HEK293 (cell line): ENCODE results near the gene SCAMP2.

ENCODE experiments used
- CTCF ChIP-seq: fragments of 450-650 bp; formaldehyde crosslinking; IDR thresholded peaks from 2 replicates; pipeline ENCODE4 v1.5.1; 2016; ENCODE audit warnings: missing biosample characterization, missing genetic modification characterization
- MZF1 ChIP-seq: fragments of 450-650 bp; formaldehyde crosslinking; IDR thresholded peaks from 2 replicates; pipeline ENCODE4 v1.5.1; 2017; ENCODE audit warnings: missing biosample characterization, missing genetic modification characterization, borderline replicate concordance
- OSR2 ChIP-seq: fragments of 450-650 bp; formaldehyde crosslinking; IDR thresholded peaks from 2 replicates; pipeline ENCODE4 v1.5.1; 2016; ENCODE audit warnings: missing biosample characterization, missing genetic modification characterization
- YY1 ChIP-seq: fragments of 450-650 bp; formaldehyde crosslinking; IDR thresholded peaks from 2 replicates; pipeline ENCODE4 v1.5.1; 2018; ENCODE audit warnings: missing biosample characterization, missing genetic modification characterization
- ZBTB21 ChIP-seq: fragments of 450-650 bp; formaldehyde crosslinking; IDR thresholded peaks from 2 replicates; pipeline ENCODE4 v1.5.1; 2017; ENCODE audit warnings: missing biosample characterization, missing genetic modification characterization
- ZNF174 ChIP-seq: fragments of 450-650 bp; formaldehyde crosslinking; IDR thresholded peaks from 2 replicates; pipeline ENCODE4 v1.5.0; 2017; ENCODE audit warnings: missing biosample characterization, mild to moderate bottlenecking, missing genetic modification characterization
- ZNF184 ChIP-seq: fragments of 450-650 bp; IDR thresholded peaks from 2 replicates; pipeline ENCODE4 v1.5.1; 2018; ENCODE audit warnings: missing biosample characterization, mild to moderate bottlenecking, missing genetic modification characterization
- ZNF24 ChIP-seq: fragments of 450-650 bp; formaldehyde crosslinking; IDR thresholded peaks from 2 replicates; pipeline ENCODE4 v1.5.1; 2016; ENCODE audit warnings: missing biosample characterization, missing genetic modification characterization
- ZNF248 ChIP-seq: fragments of 450-650 bp; formaldehyde crosslinking; IDR thresholded peaks from 2 replicates; pipeline ENCODE4 v1.5.1; 2017; ENCODE audit warnings: missing biosample characterization, missing genetic modification characterization
- ZNF335 ChIP-seq: fragments of 450-650 bp; formaldehyde crosslinking; conservative IDR thresholded peaks from 2 replicates; pipeline ENCODE4 v1.5.1; 2016; ENCODE audit warnings: missing biosample characterization, missing genetic modification characterization
- ZNF394 ChIP-seq: fragments of 450-650 bp; formaldehyde crosslinking; IDR thresholded peaks from 2 replicates; pipeline ENCODE4 v1.5.1; 2016; ENCODE audit warnings: missing biosample characterization, missing genetic modification characterization, mild to moderate bottlenecking, moderate library complexity, borderline replicate concordance
- ZNF792 ChIP-seq: fragments of 450-650 bp; formaldehyde crosslinking; IDR thresholded peaks from 2 replicates; pipeline ENCODE4 v1.5.1; 2016; ENCODE audit warnings: missing biosample characterization, missing genetic modification characterization

- TF ChIP-seq CTCF (tag by site-specific recombination) (0 out of 2 replicates have a peak, but pooled peaks have one; percentile 33), ZNF24 (tag by site-specific recombination) (no peak), ZNF248 (no peak), MZF1 (tag by site-specific recombination) (no peak), ZNF184 (tag by site-specific recombination) (no peak), ZBTB21 (tag by site-specific recombination) (no peak), YY1 (no peak), ZNF335 (tag by site-specific recombination) (no peak), ZNF174 (tag by site-specific recombination) (no peak), ZNF792 (tag by site-specific recombination) (no peak), OSR2 (tag by site-specific recombination) (no peak), ZNF394 (tag by site-specific recombination) (no peak)
These were observed 45.6 kb downstream of the SCAMP2 start for GRCh38 chr15:74827614-74828013.
